GM19035 (cell line): ENCODE data around the gene STARD7.

ENCODE experiments used
- ATAC-seq: cut with Tn5 transposase; IDR thresholded peaks from one replicate; pipeline ENCODE4 v1.9.1; 2021; ENCODE audit not compliant: unreplicated experiment

The STARD7 gene

GRCh38 chr2:96137321-96138178, 71.1 kb downstream of the STARD7 start:
- ATAC-seq, result no peak

- ATAC-seq, result no peak
Measured at GRCh38 chr2:96136129-96136720, 72.4 kb downstream of the STARD7 start.

- no peak for ATAC-seq
Measured at GRCh38 chr2:96135621-96136020, 73.0 kb downstream of the STARD7 start.

GRCh38 chr2:96135171-96135570, 73.5 kb downstream of the STARD7 start:
- no peak for ATAC-seq
